GM12801 (cell line): ENCODE measurements around the gene CTU1.

ENCODE experiments used
- TF ChIP-seq, protein P1 (sequence below): IDR thresholded peaks from one replicate; pipeline ENCODE4 v1.5.1; 2011; ENCODE audit warnings: control low read depth; ENCODE audit not compliant: insufficient read length; ENCODE audit errors: extremely low read depth

The CTU1 gene

DNA sequence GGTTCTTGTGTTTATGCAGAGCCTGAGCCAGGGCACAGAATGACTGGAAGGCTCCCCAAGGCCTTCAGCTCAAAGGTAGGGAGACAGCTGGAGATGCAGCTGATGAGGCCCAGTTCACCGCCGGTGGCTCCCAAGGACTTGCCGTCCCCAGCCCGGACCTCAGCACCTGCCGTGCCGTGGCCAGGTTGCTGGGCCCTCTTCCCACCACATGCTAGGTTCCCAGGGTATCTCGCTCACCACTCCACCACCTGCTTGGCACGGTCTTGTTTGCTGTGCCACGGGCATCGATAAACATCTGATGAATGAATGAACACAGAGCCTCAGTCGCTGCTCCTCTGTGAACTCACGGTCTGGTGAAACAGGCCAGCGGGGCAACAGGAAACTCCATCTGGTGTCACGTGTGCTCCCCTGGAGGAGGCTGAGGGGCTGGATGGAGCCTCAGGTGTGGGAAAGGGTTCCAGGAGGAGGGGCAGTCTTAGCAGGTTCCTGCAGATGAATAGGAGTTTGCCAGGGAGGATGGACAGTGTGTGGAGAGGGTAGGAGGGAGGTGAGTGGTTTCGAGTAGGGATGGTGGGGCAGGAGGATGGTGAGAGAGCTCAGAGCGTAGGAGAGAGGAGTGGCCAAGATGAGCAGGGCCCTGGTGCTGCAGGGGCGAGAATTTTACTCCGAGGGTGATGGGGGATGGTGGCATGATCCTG, 21.9 kb downstream of the CTU1 start:
- TF ChIP-seq, protein P1, sequence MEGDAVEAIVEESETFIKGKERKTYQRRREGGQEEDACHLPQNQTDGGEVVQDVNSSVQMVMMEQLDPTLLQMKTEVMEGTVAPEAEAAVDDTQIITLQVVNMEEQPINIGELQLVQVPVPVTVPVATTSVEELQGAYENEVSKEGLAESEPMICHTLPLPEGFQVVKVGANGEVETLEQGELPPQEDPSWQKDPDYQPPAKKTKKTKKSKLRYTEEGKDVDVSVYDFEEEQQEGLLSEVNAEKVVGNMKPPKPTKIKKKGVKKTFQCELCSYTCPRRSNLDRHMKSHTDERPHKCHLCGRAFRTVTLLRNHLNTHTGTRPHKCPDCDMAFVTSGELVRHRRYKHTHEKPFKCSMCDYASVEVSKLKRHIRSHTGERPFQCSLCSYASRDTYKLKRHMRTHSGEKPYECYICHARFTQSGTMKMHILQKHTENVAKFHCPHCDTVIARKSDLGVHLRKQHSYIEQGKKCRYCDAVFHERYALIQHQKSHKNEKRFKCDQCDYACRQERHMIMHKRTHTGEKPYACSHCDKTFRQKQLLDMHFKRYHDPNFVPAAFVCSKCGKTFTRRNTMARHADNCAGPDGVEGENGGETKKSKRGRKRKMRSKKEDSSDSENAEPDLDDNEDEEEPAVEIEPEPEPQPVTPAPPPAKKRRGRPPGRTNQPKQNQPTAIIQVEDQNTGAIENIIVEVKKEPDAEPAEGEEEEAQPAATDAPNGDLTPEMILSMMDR: no peak

DNA sequence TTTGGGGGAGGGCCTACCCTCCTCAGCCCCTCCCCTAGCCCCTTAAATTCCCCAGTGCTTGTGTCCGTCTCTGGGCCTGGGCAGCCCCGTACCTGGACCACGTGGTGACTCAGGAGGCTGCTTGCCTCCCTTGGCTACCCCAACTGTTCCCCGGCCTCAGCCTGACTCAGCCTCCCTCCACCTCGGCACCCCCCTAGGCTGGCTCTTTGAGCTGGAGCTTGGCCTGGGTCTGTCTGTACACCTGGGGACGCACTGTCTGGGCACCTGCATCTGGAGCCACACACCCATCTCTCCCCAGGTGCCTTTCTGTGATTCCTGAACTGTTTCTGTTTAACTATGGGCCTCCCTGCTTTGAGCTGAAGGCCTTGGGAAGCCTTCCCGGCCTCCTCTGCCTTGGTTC, 23.7 kb downstream of the CTU1 start:
- TF ChIP-seq, protein P1: no peak

DNA sequence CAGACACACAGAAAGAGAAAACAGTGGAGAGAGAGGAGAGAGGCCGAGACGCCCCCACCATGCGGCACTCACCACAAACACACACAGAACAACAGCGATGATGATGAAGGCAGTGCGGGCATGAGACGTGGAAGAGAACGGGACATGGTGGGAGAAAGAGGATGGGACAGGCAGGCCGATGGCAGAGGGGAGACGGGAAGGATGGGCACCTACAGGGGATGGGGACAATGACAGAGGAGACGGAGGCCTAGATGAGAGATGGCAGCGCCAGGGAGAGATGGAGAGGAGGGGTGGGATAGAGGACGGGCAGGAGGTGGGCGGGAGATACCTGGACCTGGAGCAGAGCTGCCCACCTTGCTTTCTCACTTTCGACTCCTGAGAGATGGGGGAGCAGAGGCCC, 24.4 kb downstream of the CTU1 start:
- TF ChIP-seq, protein P1: no peak

DNA sequence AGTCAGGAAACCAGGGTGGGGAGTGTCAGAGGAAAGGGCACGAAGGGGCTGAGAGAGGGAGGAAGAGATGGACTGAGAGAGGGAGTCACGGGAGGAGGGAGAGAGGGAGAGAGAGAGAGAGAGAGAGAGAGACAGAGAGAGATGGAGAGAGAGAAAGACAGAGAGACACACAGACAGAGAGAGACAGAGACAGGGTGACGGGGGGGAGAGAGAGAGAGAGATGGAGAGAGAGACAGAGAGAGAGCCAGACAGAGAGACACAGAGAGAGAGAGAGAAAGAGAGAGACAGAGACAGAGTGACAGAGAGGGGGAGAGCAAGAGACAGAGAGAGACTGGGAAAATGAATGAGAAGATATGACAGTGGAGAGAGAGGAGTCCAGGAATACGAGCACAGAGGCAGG, 25.0 kb downstream of the CTU1 start:
- TF ChIP-seq, protein P1: no peak

DNA sequence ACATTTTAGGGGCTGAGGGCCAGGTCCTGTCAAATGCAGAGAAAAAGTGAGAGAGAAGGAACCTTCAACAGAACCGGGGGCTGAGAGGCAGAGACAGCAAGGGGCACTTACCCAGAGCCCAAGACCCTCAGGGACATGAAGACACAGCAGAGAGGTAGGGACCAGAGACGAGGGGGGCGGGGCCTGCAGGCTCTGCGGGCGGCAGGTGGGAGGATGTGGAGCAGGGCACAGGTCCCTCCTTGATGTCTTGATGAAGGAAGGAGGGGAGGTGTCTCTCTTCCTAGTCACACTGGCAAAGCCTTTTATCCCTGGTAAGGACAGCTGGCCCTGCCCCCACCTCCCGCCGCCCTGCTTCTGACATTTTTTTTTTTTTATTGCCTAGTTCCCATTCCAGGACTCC, 25.6 kb downstream of the CTU1 start, which contains the start of gene KLK14:
KLK14 (minus strand) TSS at position 277 of the 400 bp plus-strand sequence; CDS start at position 4, 273 bp downstream.
- TF ChIP-seq, protein P1: no peak

DNA sequence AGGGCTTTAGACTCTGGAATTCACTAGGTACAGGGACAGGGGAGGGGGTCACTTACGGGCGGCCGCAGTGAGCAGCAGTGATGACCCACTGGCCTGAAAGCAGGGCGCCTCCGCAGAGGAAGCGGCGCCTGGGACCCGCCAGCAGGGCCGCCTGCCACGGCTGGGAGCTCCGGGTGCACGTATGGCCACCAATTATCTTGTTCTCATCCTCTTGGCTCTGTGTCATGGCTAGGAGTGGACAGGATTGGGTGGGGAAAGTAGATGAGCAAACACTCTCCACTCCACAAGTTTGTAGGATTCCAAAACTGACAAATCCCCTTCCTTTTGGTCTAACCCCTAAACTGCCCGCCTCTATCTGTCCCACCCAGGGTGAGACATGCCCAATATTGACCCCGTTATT, 26.7 kb downstream of the CTU1 start:
- TF ChIP-seq, protein P1: no peak

DNA sequence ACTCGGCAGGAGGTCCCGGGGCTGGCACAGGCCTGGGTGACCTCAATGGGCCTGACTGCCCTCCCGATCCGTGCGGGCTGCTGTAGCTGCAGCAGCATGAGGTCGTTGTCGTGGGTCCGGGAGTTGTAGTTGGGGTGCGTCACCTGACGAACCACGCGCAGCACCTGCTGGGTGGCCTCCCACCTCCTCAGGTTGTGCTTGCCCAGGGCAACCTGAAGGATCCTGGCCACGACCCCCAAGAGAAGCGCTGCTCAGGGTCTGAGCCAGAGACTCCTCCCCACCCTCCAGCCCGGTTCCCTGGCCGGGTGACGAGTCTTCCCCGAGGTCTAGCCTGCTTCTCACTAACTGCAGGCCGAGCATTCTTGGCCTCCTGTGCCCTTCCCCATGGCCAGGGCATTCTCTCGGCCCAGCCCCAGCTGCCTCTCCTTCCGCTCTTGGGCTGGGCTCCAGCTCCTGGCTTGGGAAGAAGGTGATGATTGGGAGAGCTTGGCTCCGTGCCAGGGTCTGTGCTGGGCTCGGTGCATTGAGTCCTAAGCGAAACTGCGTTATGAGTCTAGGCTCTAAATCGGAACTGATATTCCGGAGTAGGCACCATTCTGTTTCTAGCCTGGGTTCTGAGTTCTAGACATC, 28.6 kb downstream of the CTU1 start:
- TF ChIP-seq, protein P1: no peak
